ENCODE results near the gene TROAP. TPM values are rescaled to one million over a fixed set of nuclear protein-coding genes. Genes with fewer than 3 reads are reported as not detected.
"Not testable (repeated sequence)": the region's sequence is repeated elsewhere in the genome, so short reads cannot be mapped to it uniquely, and the experiment has no call there.

Gene TROAP
- total RNA-seq, 2 experiments from 2014 or later = 141 to 150 TPM

GRCh38 chr12:49304161-49304560 is 18.9 kb upstream of the TROAP start:
- Histone ChIP-seq H3K4me2 (ENCODE audit: low read length) (no peak overlapping the region), H3K27ac (ENCODE audit: low read depth, low read length, poor library complexity, severe bottlenecking) (no peak overlapping the region), H3K79me2 (ENCODE audit: insufficient read depth, low read depth, low read length) (no peaks in the 10 kb centered on the region), H2AFZ (ENCODE audit: low read length) (no peak overlapping the region), H4K20me1 (ENCODE audit: insufficient read depth, low read length) (no peaks in the 10 kb centered on the region), H3K9me2 (ENCODE audit: insufficient read depth, low read length) (no peaks in the 10 kb centered on the region), H3K9me3 (ENCODE audit: low read length) (no peaks in the 10 kb centered on the region), H3K4me1 (ENCODE audit: insufficient read depth, low read length, poor library complexity, severe bottlenecking) (no peaks in the 10 kb centered on the region), H3K4me3 (ENCODE audit: low read depth, low read length, poor library complexity, severe bottlenecking) (no peak overlapping the region), H3K36me3 (ENCODE audit: insufficient read depth, low read length) (no peaks in the 10 kb centered on the region)
- no peak for TF ChIP-seq CTCF (conservative IDR thresholded peaks at IDR 0.05; ENCODE audit: low read length)
- TF ChIP-seq EZH2phosphoT487 (IDR thresholded peaks at IDR 0.05; ENCODE audit: borderline replicate concordance, low read depth, low read length) = no peak
- no TSS peak for BruUV-seq (replicated peaks)
- intact Hi-C loops (cut with micrococcal nuclease; ENCODE audit: unreplicated experiment) = no loop called here
- CTCF ChIA-PET (ENCODE audit: unreplicated experiment) = no interaction called here
- POLR2A ChIA-PET = interaction anchor here (0.6 kb wide), 1 partner anchor 89 kb away, joined by 8 read pairs; no protein-coding TSS in a partner anchor
- DNase-seq (ENCODE audit: low spot score) = no peak

GRCh38 chr12:49305762-49306510 is 17.1 kb upstream of the TROAP start:
- no peaks in the 10 kb centered on the region for H3K9me2 ChIP-seq (ENCODE audit: insufficient read depth, low read length)
- POLR2A ChIA-PET = interaction anchor here (1.6 kb wide), 1 partner anchor 17 kb away, joined by 4 read pairs; the partner anchor contains the start of gene TROAP
- CTCF ChIA-PET (ENCODE audit: unreplicated experiment) = no interaction called here
- H3K79me2 ChIP-seq (ENCODE audit: insufficient read depth, low read depth, low read length) = no peaks in the 10 kb centered on the region
- no peak overlapping the region for H3K4me3 ChIP-seq (ENCODE audit: low read depth, low read length, poor library complexity, severe bottlenecking)
- H3K4me2 ChIP-seq (ENCODE audit: low read length) = no peak overlapping the region
- intact Hi-C loops (cut with micrococcal nuclease; ENCODE audit: unreplicated experiment) = no loop called here
- no peaks in the 10 kb centered on the region for H4K20me1 ChIP-seq (ENCODE audit: insufficient read depth, low read length)
- no TSS peak for BruUV-seq (replicated peaks)
- TF ChIP-seq EZH2phosphoT487 (IDR thresholded peaks at IDR 0.05; ENCODE audit: borderline replicate concordance, low read depth, low read length) (no peak), CTCF (conservative IDR thresholded peaks at IDR 0.05; ENCODE audit: low read length) (no peak)
- no peaks in the 10 kb centered on the region for H3K9me3 ChIP-seq (ENCODE audit: low read length)
- DNase-seq (ENCODE audit: low spot score) = no peak
- no peaks in the 10 kb centered on the region for H3K4me1 ChIP-seq (ENCODE audit: insufficient read depth, low read length, poor library complexity, severe bottlenecking)
- no peaks in the 10 kb centered on the region for H3K36me3 ChIP-seq (ENCODE audit: insufficient read depth, low read length)
- no peak overlapping the region for H2AFZ ChIP-seq (ENCODE audit: low read length)
- H3K27ac ChIP-seq (ENCODE audit: low read depth, low read length, poor library complexity, severe bottlenecking) = no peak overlapping the region

- H3K4me3 ChIP-seq (ENCODE audit: low read depth, low read length, poor library complexity, severe bottlenecking) = no peak overlapping the region
- ChIA-PET POLR2A (interaction anchor here (0.7 kb wide), 1 partner anchor 1324 kb away, joined by 5 read pairs; no protein-coding TSS in a partner anchor), CTCF (ENCODE audit: unreplicated experiment) (no interaction called here)
- no peaks in the 10 kb centered on the region for H3K79me2 ChIP-seq (ENCODE audit: insufficient read depth, low read depth, low read length)
- no peak for DNase-seq (ENCODE audit: low spot score)
- no peaks in the 10 kb centered on the region for H3K36me3 ChIP-seq (ENCODE audit: insufficient read depth, low read length)
- H3K4me1 ChIP-seq (ENCODE audit: insufficient read depth, low read length, poor library complexity, severe bottlenecking) = no peaks in the 10 kb centered on the region
- H2AFZ ChIP-seq (ENCODE audit: low read length) = no peak overlapping the region
- intact Hi-C loops (cut with micrococcal nuclease; ENCODE audit: unreplicated experiment) = no loop called here
- no peak for TF ChIP-seq CTCF (conservative IDR thresholded peaks at IDR 0.05; ENCODE audit: low read length)
- TF ChIP-seq EZH2phosphoT487 (IDR thresholded peaks at IDR 0.05; ENCODE audit: borderline replicate concordance, low read depth, low read length) = no peak
- H3K9me2 ChIP-seq (ENCODE audit: insufficient read depth, low read length) = no peaks in the 10 kb centered on the region
- H3K4me2 ChIP-seq (ENCODE audit: low read length) = no peak overlapping the region
- BruUV-seq (replicated peaks) = no TSS peak
- H3K27ac ChIP-seq (ENCODE audit: low read depth, low read length, poor library complexity, severe bottlenecking) = no peak overlapping the region
- no peaks in the 10 kb centered on the region for H4K20me1 ChIP-seq (ENCODE audit: insufficient read depth, low read length)
- no peaks in the 10 kb centered on the region for H3K9me3 ChIP-seq (ENCODE audit: low read length)
Observed at GRCh38 chr12:49309386-49309785, 13.7 kb upstream of the TROAP start.

- H3K9me2 ChIP-seq (ENCODE audit: insufficient read depth, low read length); CTCF ChIA-PET (ENCODE audit: unreplicated experiment); H3K4me1 ChIP-seq (ENCODE audit: insufficient read depth, low read length, poor library complexity, severe bottlenecking); DNase-seq (ENCODE audit: low spot score); H3K4me2 ChIP-seq (ENCODE audit: low read length); H3K4me3 ChIP-seq (ENCODE audit: low read depth, low read length, poor library complexity, severe bottlenecking); H3K79me2 ChIP-seq (ENCODE audit: insufficient read depth, low read depth, low read length); H3K9me3 ChIP-seq (ENCODE audit: low read length); H4K20me1 ChIP-seq (ENCODE audit: insufficient read depth, low read length); BruUV-seq (replicated peaks); H3K36me3 ChIP-seq (ENCODE audit: insufficient read depth, low read length); POLR2A ChIA-PET; H3K27ac ChIP-seq (ENCODE audit: low read depth, low read length, poor library complexity, severe bottlenecking); intact Hi-C loops (cut with micrococcal nuclease; ENCODE audit: unreplicated experiment); H2AFZ ChIP-seq (ENCODE audit: low read length): not testable (repeated sequence)
Observed at GRCh38 chr12:49310451-49311000, 12.5 kb upstream of the TROAP start.

All from OCI-LY7 (cell line).